ENCODE data around the gene MEX3C. TPM values are rescaled to one million over a fixed set of nuclear protein-coding genes. Genes with fewer than 3 reads are reported as not detected.

Gene MEX3C
- total and polyA plus RNA-seq, 8 donors = 7.2 to 45.2 (median 16.6) TPM

DNA sequence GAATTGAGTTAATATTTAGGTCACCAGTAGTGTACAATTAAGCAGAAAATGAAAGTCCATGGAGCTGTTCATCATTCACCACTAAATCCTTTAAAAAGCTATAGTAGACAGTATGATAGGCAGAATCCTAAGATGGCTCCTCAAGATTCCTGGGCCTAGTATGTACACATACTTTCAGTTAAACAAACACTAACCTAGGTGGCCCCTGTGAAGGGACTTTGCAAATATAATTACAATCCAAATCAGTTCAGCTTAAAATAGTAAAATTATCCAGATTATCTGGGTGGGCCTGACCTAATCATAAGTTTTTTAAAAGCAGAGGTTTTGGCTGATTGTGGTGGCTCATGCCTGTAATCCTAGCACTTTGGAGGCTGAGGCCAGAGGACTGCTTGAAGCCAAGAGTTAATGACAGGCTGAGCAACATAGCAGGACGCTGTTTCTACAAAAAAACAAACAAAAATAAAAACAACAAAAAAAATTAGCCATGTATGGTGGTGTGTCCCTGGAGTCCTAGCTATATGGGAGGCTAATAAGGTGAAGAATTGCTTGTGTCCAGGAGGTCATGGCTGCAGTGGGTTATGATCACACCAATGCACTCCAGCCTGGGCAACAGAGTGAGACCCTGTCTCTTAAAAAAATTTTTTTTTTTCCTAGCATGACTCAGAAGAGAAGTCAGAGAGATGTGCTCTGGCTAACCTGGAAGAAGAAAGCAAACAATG, 13.9 kb downstream of the MEX3C start:
- 73 to 92% (median 85%) methylated on average over 1 of the region's 1 CpG for WGBS, 5 donors

DNA sequence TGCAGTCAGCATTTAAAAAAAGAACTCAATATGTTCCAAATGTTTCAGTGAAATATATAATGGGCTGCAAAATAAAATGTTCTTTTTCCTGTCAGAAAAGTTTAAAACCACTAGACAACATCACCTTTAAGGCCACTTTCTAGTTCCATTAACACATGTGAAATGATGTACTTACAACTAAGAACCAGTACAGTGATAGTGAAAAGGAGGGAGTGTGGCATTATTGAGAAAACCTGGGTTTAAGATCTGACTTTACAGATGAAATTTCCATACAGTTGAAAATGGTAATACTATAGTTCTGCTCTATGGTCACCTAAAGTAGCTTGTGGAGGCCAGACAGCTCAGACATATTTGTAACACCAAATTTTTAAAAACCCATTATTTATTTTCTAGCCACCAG, 14.7 kb downstream of the MEX3C start:
- no peak for DNase-seq
- no peaks in the 10 kb centered on the region for H3K9me3 ChIP-seq
- H3K4me3 ChIP-seq = no peak overlapping the region
- intact Hi-C loops (cut with DNase I; ENCODE audit: low total_unique reads) = no loop called here
- H3K4me1 ChIP-seq = peaks cover 4 to 72% (median 31%) of the 10 kb centered on the region in 4 donors
- TF ChIP-seq, protein P1, sequence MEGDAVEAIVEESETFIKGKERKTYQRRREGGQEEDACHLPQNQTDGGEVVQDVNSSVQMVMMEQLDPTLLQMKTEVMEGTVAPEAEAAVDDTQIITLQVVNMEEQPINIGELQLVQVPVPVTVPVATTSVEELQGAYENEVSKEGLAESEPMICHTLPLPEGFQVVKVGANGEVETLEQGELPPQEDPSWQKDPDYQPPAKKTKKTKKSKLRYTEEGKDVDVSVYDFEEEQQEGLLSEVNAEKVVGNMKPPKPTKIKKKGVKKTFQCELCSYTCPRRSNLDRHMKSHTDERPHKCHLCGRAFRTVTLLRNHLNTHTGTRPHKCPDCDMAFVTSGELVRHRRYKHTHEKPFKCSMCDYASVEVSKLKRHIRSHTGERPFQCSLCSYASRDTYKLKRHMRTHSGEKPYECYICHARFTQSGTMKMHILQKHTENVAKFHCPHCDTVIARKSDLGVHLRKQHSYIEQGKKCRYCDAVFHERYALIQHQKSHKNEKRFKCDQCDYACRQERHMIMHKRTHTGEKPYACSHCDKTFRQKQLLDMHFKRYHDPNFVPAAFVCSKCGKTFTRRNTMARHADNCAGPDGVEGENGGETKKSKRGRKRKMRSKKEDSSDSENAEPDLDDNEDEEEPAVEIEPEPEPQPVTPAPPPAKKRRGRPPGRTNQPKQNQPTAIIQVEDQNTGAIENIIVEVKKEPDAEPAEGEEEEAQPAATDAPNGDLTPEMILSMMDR (IDR thresholded peaks at IDR 0.05) = no peak
- TF ChIP-seq POLR2AphosphoS5 (IDR thresholded peaks at IDR 0.05) (no peak), EP300 (IDR thresholded peaks at IDR 0.05) (no peak), POLR2A (IDR thresholded peaks at IDR 0.05) (no peak)
- H3K27me3 ChIP-seq = no peaks in the 10 kb centered on the region
- peaks cover 0 to 4% (median 0%) of the 10 kb centered on the region in 4 donors for H3K36me3 ChIP-seq
- H3K27ac ChIP-seq = no peak overlapping the region

More for the DNA sequence above, 13.9 kb downstream of the MEX3C start:
- Histone ChIP-seq H3K36me3 (peaks cover 0 to 4% (median 0%) of the 10 kb centered on the region in 4 donors), H3K4me1 (peaks cover 4 to 72% (median 35%) of the 10 kb centered on the region in 4 donors), H3K9me3 (no peaks in the 10 kb centered on the region), H3K27me3 (no peaks in the 10 kb centered on the region), H3K27ac (no peak overlapping the region), H3K4me3 (no peak overlapping the region)
- intact Hi-C loops (cut with DNase I; ENCODE audit: low total_unique reads) = no loop called here
- no peak for DNase-seq
- TF ChIP-seq POLR2A (IDR thresholded peaks at IDR 0.05) = no peak
- TF ChIP-seq, protein P1 (IDR thresholded peaks at IDR 0.05) = no peak
- TF ChIP-seq EP300 (IDR thresholded peaks at IDR 0.05) = no peak
- TF ChIP-seq POLR2AphosphoS5 (IDR thresholded peaks at IDR 0.05) = no peak

DNA sequence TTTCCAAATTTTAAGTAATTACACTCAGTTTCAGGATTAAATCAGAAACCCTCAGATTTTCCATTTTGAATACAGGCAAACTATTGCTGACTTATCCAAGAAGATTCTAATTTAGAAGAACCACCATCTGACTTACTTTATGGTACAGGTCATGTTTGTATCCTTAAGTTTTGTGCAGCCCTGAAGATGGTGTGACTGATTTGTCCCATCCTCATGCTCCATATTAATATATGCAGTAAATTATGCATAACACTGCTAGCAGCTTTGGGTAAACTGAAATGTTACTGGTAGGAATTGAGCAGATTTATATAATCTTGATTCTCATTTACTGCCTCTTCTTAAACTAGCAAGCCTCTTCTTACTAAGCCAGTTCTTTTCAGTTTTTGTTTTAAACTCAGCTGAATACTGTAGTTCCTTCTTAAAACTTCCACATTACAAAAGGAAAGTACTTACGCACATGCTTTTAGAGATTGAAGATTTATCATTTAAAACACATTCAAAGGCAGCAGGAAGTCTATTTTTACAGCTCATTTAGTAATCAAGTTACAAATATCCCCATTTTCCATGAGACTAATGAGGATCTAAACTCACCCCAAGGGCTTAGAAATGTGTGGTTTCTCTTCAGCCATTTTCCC, 25.7 kb downstream of the MEX3C start:
- DNase-seq = no peak
- intact Hi-C loops (cut with DNase I; ENCODE audit: low total_unique reads) = no loop called here
- Histone ChIP-seq H3K27ac (no peak overlapping the region), H3K9me3 (no peaks in the 10 kb centered on the region), H3K36me3 (peaks cover 7 to 19% (median 18%) of the 10 kb centered on the region in 4 donors), H3K27me3 (no peaks in the 10 kb centered on the region), H3K4me3 (no peak overlapping the region), H3K4me1 (no peaks in the 10 kb centered on the region)
- WGBS, 5 donors = 74 to 93% (median 86%) methylated on average over 1 of the region's 1 CpG
- no peak for TF ChIP-seq EP300 (IDR thresholded peaks at IDR 0.05)
- TF ChIP-seq POLR2AphosphoS5 (IDR thresholded peaks at IDR 0.05) = no peak
- TF ChIP-seq, protein P1 (IDR thresholded peaks at IDR 0.05) = no peak
- no peak for TF ChIP-seq POLR2A (IDR thresholded peaks at IDR 0.05)

DNA sequence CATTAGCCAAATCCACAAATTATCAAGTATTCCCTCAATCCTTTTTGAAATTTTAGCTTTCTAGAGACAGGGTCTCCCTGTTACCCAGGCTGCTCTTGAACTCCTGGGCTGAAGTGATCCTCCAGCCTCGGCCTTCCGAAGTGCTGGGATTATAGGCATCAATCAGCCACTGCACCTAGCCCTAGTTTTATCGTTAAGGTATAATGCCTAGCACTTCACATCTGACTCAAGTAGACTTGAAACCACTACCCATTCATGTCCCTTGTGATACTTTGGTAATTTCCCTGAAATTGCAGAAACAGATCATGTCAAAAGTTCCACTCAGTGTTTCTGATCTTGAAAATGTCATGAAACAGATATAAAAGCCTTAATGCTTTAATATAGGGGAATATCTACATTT, 26.3 kb downstream of the MEX3C start:
- H3K4me1 ChIP-seq = no peaks in the 10 kb centered on the region
- intact Hi-C loops (cut with DNase I; ENCODE audit: low total_unique reads) = no loop called here
- TF ChIP-seq EP300 (IDR thresholded peaks at IDR 0.05) (no peak), POLR2A (IDR thresholded peaks at IDR 0.05) (no peak), POLR2AphosphoS5 (IDR thresholded peaks at IDR 0.05) (no peak)
- TF ChIP-seq, protein P1 (IDR thresholded peaks at IDR 0.05) = no peak
- WGBS, 5 donors = 85 to 96% (median 92%) methylated on average over 3 of the region's 3 CpGs
- no peak for DNase-seq
- H3K36me3 ChIP-seq = peaks cover 6 to 14% (median 13%) of the 10 kb centered on the region in 4 donors
- no peak overlapping the region for H3K4me3 ChIP-seq
- H3K27ac ChIP-seq = no peak overlapping the region
- no peaks in the 10 kb centered on the region for H3K9me3 ChIP-seq
- H3K27me3 ChIP-seq = no peaks in the 10 kb centered on the region

Measured in stomach (tissue), 9 donors.